B cell (primary cell): ENCODE data around the gene ABHD13. TPM values are rescaled to one million over a fixed set of nuclear protein-coding genes. Genes with fewer than 3 reads are reported as not detected.

ENCODE experiments used
- ATAC-seq: fragments of 200-7000 bp; cut with Tn5 transposase; one replicate; pipeline ENCODE4 v1.10.0; 2021; ENCODE audit warnings: low read depth, mild to moderate bottlenecking, moderate number of reproducible peaks, moderate library complexity
- CTCF ChIA-PET: fragments of 350-600 bp; sonication (Branson Sonifier 250); formaldehyde crosslinking; loops from one replicate; lab custom pipeline; 2021; ENCODE audit warnings: antibody characterized with exemption, inconsistent platforms; lab: Charles Lee
- POLR2A ChIA-PET: fragments of 350-600 bp; sonication (Branson Sonifier 250); formaldehyde crosslinking; loops from one replicate; lab custom pipeline; 2021; ENCODE audit warnings: antibody characterized with exemption; lab: Charles Lee
- DNase-seq: peaks from one replicate; pipeline ENCODE4 v3.0.0; 2013
- H2AFZ ChIP-seq: 2 replicates; pipeline ENCODE4 v1.6.1; 2012; ENCODE audit warnings: mild to moderate bottlenecking, low read depth, low read length; ENCODE audit not compliant: insufficient read depth, poor library complexity, severe bottlenecking
- H3K27ac ChIP-seq, 2 donors: 1 replicate in 1 of 2; 2 replicates in 1 of 2; pipeline ENCODE4 v1.5.1; 2012 to 2013; ENCODE audit warnings: low read length in 2 of 2, mild to moderate bottlenecking in 2 of 2, moderate library complexity in 1 of 2
- H3K27me3 ChIP-seq, 4 experiments: fragments of 200-600 bp in 1 of 4; sonication (generic) in 1 of 4; replicated peaks in 1 of 4; 1 replicate in 2 of 4; 2 replicates in 2 of 4; pipeline versions ENCODE4 v1.6.1 to v1.7.0; 2013 to 2016; ENCODE audit warnings: low read length in 3 of 4, mild to moderate bottlenecking in 2 of 4, mixed read lengths in 1 of 4, moderate library complexity in 1 of 4; ENCODE audit not compliant: insufficient read depth in 4 of 4, control insufficient read depth in 3 of 4; ENCODE audit errors: control extremely low read depth in 1 of 4
- H3K36me3 ChIP-seq, 2 experiments: replicated peaks in 1 of 2; 1 replicate in 1 of 2; 2 replicates in 1 of 2; pipeline versions ENCODE4 v1.6.1 to v1.7.1; 2013; ENCODE audit warnings: low read length in 1 of 2; ENCODE audit not compliant: insufficient read depth in 2 of 2, control insufficient read depth in 1 of 2; ENCODE audit errors: control extremely low read depth in 1 of 2, extremely low read depth in 1 of 2
- H3K4me1 ChIP-seq, 2 donors: fragments of 200-600 bp in 1 of 2; sonication (generic) in 1 of 2; 1 replicate in 1 of 2; 2 replicates in 1 of 2; pipeline versions ENCODE4 v1.5.1 to v1.6.1; 2013 to 2017; ENCODE audit warnings: low read length in 2 of 2; ENCODE audit not compliant: control insufficient read depth in 2 of 2, insufficient read depth in 2 of 2
- H3K4me2 ChIP-seq: replicated peaks from 2 replicates; pipeline ENCODE3; 2012; ENCODE audit warnings: mild to moderate bottlenecking, low read depth, low read length; ENCODE audit not compliant: poor library complexity, severe bottlenecking
- H3K4me3 ChIP-seq, 5 experiments: fragments of 200-600 bp in 1 of 5; sonication (generic) in 1 of 5; 1 replicate in 3 of 5; 2 replicates in 2 of 5; pipeline versions ENCODE4 v1.5.1 to v1.7.0; 2011 to 2016; ENCODE audit warnings: low read length in 4 of 5, mild to moderate bottlenecking in 4 of 5, low read depth in 2 of 5, control low read depth in 1 of 5, moderate library complexity in 1 of 5; ENCODE audit not compliant: insufficient read depth in 1 of 5; ENCODE audit errors: control extremely low read depth in 1 of 5, extremely low read depth in 1 of 5
- H3K79me2 ChIP-seq: fragments of 200-600 bp; sonication (generic); one replicate; pipeline ENCODE4 v1.6.0; 2016; ENCODE audit warnings: low read length; ENCODE audit not compliant: control insufficient read depth, insufficient read depth
- H3K9ac ChIP-seq: fragments of 200-600 bp; sonication (generic); 2 replicates; pipeline ENCODE4 v1.6.1; 2017; ENCODE audit warnings: mild to moderate bottlenecking, low read length, moderate library complexity
- H3K9me3 ChIP-seq, 3 donors: one replicate each; pipeline versions ENCODE4 v1.6.1 to v1.7.1; 2013; ENCODE audit warnings: low read length in 2 of 3; ENCODE audit not compliant: control insufficient read depth in 2 of 3, insufficient read depth in 1 of 3; ENCODE audit errors: control extremely low read depth in 1 of 3
- H4K20me1 ChIP-seq: 2 replicates; pipeline ENCODE4 v1.6.0; 2012; ENCODE audit warnings: mild to moderate bottlenecking, low read length; ENCODE audit not compliant: insufficient read depth, control insufficient read depth, poor library complexity, severe bottlenecking
- H3K27ac Mint-ChIP-seq: one replicate; pipeline ENCODE4 v1.8.0; 2021; ENCODE audit warnings: mixed read lengths
- H3K27me3 Mint-ChIP-seq: one replicate; pipeline ENCODE4 v1.8.0; 2021; ENCODE audit warnings: mixed read lengths
- H3K4me1 Mint-ChIP-seq: one replicate; pipeline ENCODE4 v1.8.0; 2021; ENCODE audit warnings: mixed read lengths
- H3K4me3 Mint-ChIP-seq: one replicate; pipeline ENCODE4 v1.8.0; 2021; ENCODE audit warnings: mixed read lengths
- H3K9me3 Mint-ChIP-seq: one replicate; pipeline ENCODE4 v1.8.0; 2022; ENCODE audit warnings: mixed read lengths; ENCODE audit not compliant: insufficient read depth
- EZH2 ChIP-seq: IDR thresholded peaks from 2 replicates; pipeline ENCODE4 v1.6.1; 2012; ENCODE audit warnings: borderline replicate concordance, low read depth, mild to moderate bottlenecking, moderate library complexity, low read length; ENCODE audit not compliant: insufficient read depth, poor library complexity, severe bottlenecking
- WGBS: methylation state at CpG from one replicate; pipeline ENCODE4 v1.1.5; 2013; ENCODE audit warnings: missing lambda C conversion rate; ENCODE audit not compliant: insufficient coverage; 5-methylcytosine and 5-hydroxymethylcytosine counted together
- intact Hi-C: fragments of 100-400 bp; cut with micrococcal nuclease; formaldehyde crosslinking; loops from one replicate; pipeline ENCODE4 v1.10.0; 2022
- polyA plus RNA-seq: library from polyadenylated mRNA; depleted of rRNA; stranded (reverse); fragments of >200 nt; gene quantifications from 2 replicates; pipeline ENCODE4 v1.2.3, GENCODE V29; 2012
- total RNA-seq, 2 donors: library from RNA; stranded (reverse); fragments of 120-200 nt in 1 of 2; gene quantifications; 1 replicate in 1 of 2; 2 replicates in 1 of 2; pipeline versions ENCODE4 v1.2.3 to v1.2.4, GENCODE V29; 2013 to 2022
- TF ChIP-seq, protein P1 (sequence below): fragments of 200-600 bp; IDR thresholded peaks from one replicate; pipeline ENCODE4 v1.8.0; 2022; ENCODE audit warnings: antibody characterized with exemption, mild to moderate bottlenecking

The ABHD13 gene
- total and polyA plus RNA-seq, 2 donors (not counting 1 experiment from before 2014, with no cell fraction given), result 6.2 to 14.6 TPM

DNA sequence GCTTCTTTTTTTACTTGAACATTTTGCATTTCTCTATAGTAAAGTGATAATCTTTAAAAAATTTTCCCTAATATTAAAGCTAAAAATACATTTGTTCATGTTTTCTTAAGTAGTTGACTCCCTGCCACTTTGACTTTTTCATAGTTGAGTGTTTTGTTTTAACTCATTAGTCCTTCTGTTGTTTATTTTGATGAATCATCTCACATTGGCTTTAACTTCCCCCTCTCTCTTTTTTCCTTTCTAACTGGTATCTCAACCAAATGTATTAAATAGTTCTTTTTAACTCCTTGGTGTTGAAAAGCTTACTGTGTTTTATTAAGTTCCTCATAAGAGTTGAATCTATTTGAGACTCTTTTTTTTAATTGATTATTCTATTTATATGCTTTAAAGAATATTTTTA, 54.1 kb downstream of the ABHD13 start:
- Histone ChIP-seq H3K27me3 (no peaks in the 10 kb centered on the region), H3K36me3 (no peaks in the 10 kb centered on the region), H4K20me1 (no peaks in the 10 kb centered on the region), H3K9me3 (no peaks in the 10 kb centered on the region), H3K4me2 (no peak overlapping the region), H3K9ac (no peak overlapping the region), H2AFZ (no peak overlapping the region), H3K79me2 (no peaks in the 10 kb centered on the region), H3K27ac (no peak overlapping the region), H3K4me1 (peaks cover 20 to 27% of the 10 kb centered on the region in 2 donors), H3K4me3 (no peak overlapping the region)
- intact Hi-C loops, result no loop called here
- H3K4me3 Mint-ChIP-seq, result no peak overlapping the region
- DNase-seq (no peak), ATAC-seq (no peak)
- no peak overlapping the region for H3K27ac Mint-ChIP-seq
- CTCF ChIA-PET, result no interaction called here
- H3K9me3 Mint-ChIP-seq, result peaks cover 2% of the 10 kb centered on the region
- no peaks in the 10 kb centered on the region for H3K27me3 Mint-ChIP-seq
- POLR2A ChIA-PET, result no interaction called here
- H3K4me1 Mint-ChIP-seq, result peaks cover 35% of the 10 kb centered on the region
- TF ChIP-seq, protein P1, sequence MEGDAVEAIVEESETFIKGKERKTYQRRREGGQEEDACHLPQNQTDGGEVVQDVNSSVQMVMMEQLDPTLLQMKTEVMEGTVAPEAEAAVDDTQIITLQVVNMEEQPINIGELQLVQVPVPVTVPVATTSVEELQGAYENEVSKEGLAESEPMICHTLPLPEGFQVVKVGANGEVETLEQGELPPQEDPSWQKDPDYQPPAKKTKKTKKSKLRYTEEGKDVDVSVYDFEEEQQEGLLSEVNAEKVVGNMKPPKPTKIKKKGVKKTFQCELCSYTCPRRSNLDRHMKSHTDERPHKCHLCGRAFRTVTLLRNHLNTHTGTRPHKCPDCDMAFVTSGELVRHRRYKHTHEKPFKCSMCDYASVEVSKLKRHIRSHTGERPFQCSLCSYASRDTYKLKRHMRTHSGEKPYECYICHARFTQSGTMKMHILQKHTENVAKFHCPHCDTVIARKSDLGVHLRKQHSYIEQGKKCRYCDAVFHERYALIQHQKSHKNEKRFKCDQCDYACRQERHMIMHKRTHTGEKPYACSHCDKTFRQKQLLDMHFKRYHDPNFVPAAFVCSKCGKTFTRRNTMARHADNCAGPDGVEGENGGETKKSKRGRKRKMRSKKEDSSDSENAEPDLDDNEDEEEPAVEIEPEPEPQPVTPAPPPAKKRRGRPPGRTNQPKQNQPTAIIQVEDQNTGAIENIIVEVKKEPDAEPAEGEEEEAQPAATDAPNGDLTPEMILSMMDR, result no peak
- no peak for TF ChIP-seq EZH2

DNA sequence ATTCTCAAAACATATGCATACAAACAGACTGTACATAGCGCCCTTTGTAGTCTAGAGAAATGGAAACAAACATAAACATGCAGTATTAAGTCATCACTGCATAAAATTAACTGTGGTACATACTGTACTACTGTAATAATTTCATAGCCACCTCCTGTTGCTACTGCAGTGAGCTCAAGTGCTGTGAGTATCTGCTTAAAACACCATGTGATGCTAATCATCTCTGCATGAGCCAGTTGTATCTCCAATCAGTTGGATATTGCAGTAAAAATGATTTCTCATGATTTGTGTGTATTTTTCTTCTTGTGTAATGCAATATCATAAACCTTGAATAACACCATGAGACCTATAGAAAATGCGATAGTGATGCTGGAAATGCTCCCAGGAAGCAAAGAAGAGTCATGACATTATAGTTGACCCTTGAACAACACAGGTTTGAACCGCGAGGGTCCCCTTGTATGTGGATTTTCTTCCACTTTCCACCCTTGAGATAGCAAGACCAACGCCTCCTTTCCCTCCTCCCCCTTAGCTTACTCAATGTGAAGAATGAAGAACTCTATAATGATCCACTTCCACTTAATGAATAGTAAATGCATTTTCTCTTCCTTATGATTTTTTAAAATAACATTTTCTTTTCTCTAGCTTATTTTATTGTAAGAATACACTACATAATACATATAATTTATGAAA, 55.4 kb downstream of the ABHD13 start:
- Mint-ChIP-seq H3K27me3 (no peaks in the 10 kb centered on the region), H3K27ac (no peak overlapping the region)
- ATAC-seq, result no peak

More for the DNA sequence above, 55.4 kb downstream of the ABHD13 start:
- 79% methylated on average over 2 of the region's 5 CpGs for WGBS
- Histone ChIP-seq H3K4me1 (peaks cover 17 to 22% of the 10 kb centered on the region in 2 donors), H3K79me2 (no peaks in the 10 kb centered on the region), H4K20me1 (no peaks in the 10 kb centered on the region), H3K4me3 (no peak overlapping the region), H3K4me2 (no peak overlapping the region), H3K9ac (no peak overlapping the region), H3K36me3 (no peaks in the 10 kb centered on the region), H3K27me3 (no peaks in the 10 kb centered on the region), H2AFZ (no peak overlapping the region), H3K27ac (no peak overlapping the region), H3K9me3 (no peaks in the 10 kb centered on the region)
- TF ChIP-seq, protein P1, result no peak
- no peak for TF ChIP-seq EZH2
- Mint-ChIP-seq H3K4me3 (no peak overlapping the region), H3K4me1 (peaks cover 24% of the 10 kb centered on the region), H3K9me3 (no peaks in the 10 kb centered on the region)
- DNase-seq, result no peak
- POLR2A ChIA-PET, result no interaction called here
- intact Hi-C loops, result no loop called here
- CTCF ChIA-PET, result no interaction called here
